SU-DHL-6 (cell line): ENCODE data around the gene TMEM81.

ENCODE experiments used
- CTCF ChIP-seq: fragments of 200-600 bp; sonication (generic); IDR thresholded peaks from one replicate; pipeline ENCODE4 v1.5.1; 2017; ENCODE audit warnings: antibody characterized with exemption, mild to moderate bottlenecking, low read length, moderate library complexity; ENCODE audit not compliant: insufficient read depth, poor library complexity, severe bottlenecking
- EZH2phosphoT487 ChIP-seq: fragments of 200-600 bp; sonication (generic), shearing (Covaris generic); conservative IDR thresholded peaks from 2 replicates; pipeline ENCODE4 v1.6.1; 2018; ENCODE audit warnings: mild to moderate bottlenecking, antibody characterized with exemption, low read length, moderate library complexity, mixed read lengths

DNA sequence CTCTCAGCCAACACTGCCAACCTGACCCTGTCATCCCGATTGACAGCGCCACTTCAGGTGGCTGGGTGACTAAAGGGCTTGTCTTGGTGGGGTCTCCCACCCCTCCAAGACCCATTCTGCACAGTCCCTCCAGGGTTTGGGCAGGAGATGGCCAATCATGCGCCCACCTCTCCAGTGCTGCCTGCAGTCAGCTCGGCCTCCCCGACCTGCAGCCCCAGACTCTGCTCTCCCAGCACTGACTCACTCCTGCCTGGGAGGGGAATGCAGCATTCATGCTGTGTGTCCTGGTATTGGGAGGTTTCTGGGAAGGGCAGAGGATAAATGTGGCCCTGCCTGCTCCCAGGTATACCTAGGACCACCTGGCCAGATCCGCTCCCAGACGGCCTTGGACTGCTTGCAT is 9.7 kb downstream of the TMEM81 start:
- TF ChIP-seq CTCF (no peak), EZH2phosphoT487 (no peak)
